ENCODE measurements around the gene ENDOV. TPM values are rescaled to one million over a fixed set of nuclear protein-coding genes. Genes with fewer than 3 reads are reported as not detected.

The ENDOV gene
- total and polyA plus RNA-seq, 2 donors from 2014 or later, result 20.3 to 28.0 TPM

DNA sequence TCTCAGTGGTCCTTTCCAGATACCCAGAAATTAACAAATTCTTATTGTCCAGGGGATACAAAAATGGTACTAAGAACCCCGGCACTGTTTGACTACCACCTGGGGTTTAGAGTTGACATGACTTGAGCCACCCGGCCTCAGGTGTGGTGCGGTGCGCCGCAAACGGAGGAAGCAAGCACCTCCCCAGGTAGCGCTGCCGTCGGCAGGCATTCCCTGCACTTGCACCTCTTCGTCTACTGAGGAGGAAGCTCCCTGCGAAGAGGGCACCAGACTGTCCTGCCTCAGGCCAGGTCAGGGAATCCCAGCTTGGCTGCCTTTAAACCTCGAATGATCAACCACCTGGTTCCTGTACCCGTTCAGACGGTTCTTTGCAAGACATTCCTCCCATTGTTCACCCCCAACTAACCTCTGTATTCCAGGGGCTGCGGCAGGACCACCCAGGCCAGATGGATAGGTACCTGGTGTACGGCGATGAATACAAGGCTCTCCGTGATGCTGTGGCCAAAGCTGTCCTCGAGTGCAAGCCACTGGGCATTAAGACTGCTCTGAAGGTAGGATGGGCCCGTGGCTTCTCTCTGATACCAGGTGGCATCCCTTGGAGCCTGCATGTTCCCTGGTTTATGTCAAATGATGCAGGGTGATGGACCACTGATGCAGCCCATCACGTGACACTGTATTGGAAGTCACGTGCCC lies 40.8 kb upstream of the ENDOV start:
- H3K27me3 ChIP-seq (ENCODE audit: control insufficient read depth, insufficient read depth, low read length), result no peaks in the 10 kb centered on the region
- DNase-seq (no peak), FAIRE-seq (no peak)
- intact Hi-C loops (cut with DNase I), result no loop called here
- H3K36me3 ChIP-seq (ENCODE audit: control insufficient read depth in 2 of 3, insufficient read depth in 3 of 3, low read length in 3 of 3), result peaks cover 9 to 76% (median 55%) of the 10 kb centered on the region in 3 donors
- H3K4me1 ChIP-seq (ENCODE audit: control insufficient read depth in 2 of 3, insufficient read depth in 2 of 3, low read depth in 1 of 3, low read length in 3 of 3), result no peaks in the 10 kb centered on the region
- no peaks in the 10 kb centered on the region for H3K9me3 ChIP-seq (ENCODE audit: control insufficient read depth in 2 of 3, insufficient read depth in 1 of 3, low read length in 3 of 3)
- TF ChIP-seq, protein P1, sequence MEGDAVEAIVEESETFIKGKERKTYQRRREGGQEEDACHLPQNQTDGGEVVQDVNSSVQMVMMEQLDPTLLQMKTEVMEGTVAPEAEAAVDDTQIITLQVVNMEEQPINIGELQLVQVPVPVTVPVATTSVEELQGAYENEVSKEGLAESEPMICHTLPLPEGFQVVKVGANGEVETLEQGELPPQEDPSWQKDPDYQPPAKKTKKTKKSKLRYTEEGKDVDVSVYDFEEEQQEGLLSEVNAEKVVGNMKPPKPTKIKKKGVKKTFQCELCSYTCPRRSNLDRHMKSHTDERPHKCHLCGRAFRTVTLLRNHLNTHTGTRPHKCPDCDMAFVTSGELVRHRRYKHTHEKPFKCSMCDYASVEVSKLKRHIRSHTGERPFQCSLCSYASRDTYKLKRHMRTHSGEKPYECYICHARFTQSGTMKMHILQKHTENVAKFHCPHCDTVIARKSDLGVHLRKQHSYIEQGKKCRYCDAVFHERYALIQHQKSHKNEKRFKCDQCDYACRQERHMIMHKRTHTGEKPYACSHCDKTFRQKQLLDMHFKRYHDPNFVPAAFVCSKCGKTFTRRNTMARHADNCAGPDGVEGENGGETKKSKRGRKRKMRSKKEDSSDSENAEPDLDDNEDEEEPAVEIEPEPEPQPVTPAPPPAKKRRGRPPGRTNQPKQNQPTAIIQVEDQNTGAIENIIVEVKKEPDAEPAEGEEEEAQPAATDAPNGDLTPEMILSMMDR (IDR thresholded peaks at IDR 0.05; ENCODE audit: borderline replicate concordance, extremely low read depth, insufficient read depth), result no peak
- H3K9ac ChIP-seq (ENCODE audit: low read length in 3 of 3), result no peak overlapping the region
- no peak overlapping the region for H3K4me3 ChIP-seq (ENCODE audit: low read length in 3 of 3)
- H3K27ac ChIP-seq (ENCODE audit: low read depth in 2 of 2, low read length in 2 of 2), result no peak overlapping the region

- intact Hi-C loops (cut with DNase I), result no loop called here
- DNase-seq (no peak), FAIRE-seq (no peak)
- H3K27ac ChIP-seq (ENCODE audit: low read depth in 2 of 2, low read length in 2 of 2), result no peak overlapping the region
- H3K27me3 ChIP-seq (ENCODE audit: control insufficient read depth, insufficient read depth, low read length), result no peaks in the 10 kb centered on the region
- no peaks in the 10 kb centered on the region for H3K4me1 ChIP-seq (ENCODE audit: control insufficient read depth in 2 of 3, insufficient read depth in 2 of 3, low read depth in 1 of 3, low read length in 3 of 3)
- H3K9ac ChIP-seq (ENCODE audit: low read length in 3 of 3), result no peak overlapping the region
- no peaks in the 10 kb centered on the region for H3K9me3 ChIP-seq (ENCODE audit: control insufficient read depth in 2 of 3, insufficient read depth in 1 of 3, low read length in 3 of 3)
- no peak overlapping the region for H3K4me3 ChIP-seq (ENCODE audit: low read length in 3 of 3)
- H3K36me3 ChIP-seq (ENCODE audit: control insufficient read depth in 2 of 3, insufficient read depth in 3 of 3, low read length in 3 of 3), result peaks cover 4 to 76% (median 53%) of the 10 kb centered on the region in 3 donors
- TF ChIP-seq, protein P1 (IDR thresholded peaks at IDR 0.05; ENCODE audit: borderline replicate concordance, extremely low read depth, insufficient read depth), result no peak
These were observed 40.0 kb upstream of the ENDOV start for GRCh38 chr17:80374732-80375585.

- H3K4me1 ChIP-seq (ENCODE audit: control insufficient read depth in 2 of 3, insufficient read depth in 2 of 3, low read depth in 1 of 3, low read length in 3 of 3), result no peaks in the 10 kb centered on the region
- H3K27ac ChIP-seq (ENCODE audit: low read depth in 2 of 2, low read length in 2 of 2), result no peak overlapping the region
- no peaks in the 10 kb centered on the region for H3K9me3 ChIP-seq (ENCODE audit: control insufficient read depth in 2 of 3, insufficient read depth in 1 of 3, low read length in 3 of 3)
- DNase-seq (no peak), FAIRE-seq (no peak)
- TF ChIP-seq, protein P1 (IDR thresholded peaks at IDR 0.05; ENCODE audit: borderline replicate concordance, extremely low read depth, insufficient read depth), result no peak
- peaks cover 4 to 82% (median 57%) of the 10 kb centered on the region in 3 donors for H3K36me3 ChIP-seq (ENCODE audit: control insufficient read depth in 2 of 3, insufficient read depth in 3 of 3, low read length in 3 of 3)
- H3K4me3 ChIP-seq (ENCODE audit: low read length in 3 of 3), result no peak overlapping the region
- H3K27me3 ChIP-seq (ENCODE audit: control insufficient read depth, insufficient read depth, low read length), result no peaks in the 10 kb centered on the region
- intact Hi-C loops (cut with DNase I), result no loop called here
- no peak overlapping the region for H3K9ac ChIP-seq (ENCODE audit: low read length in 3 of 3)
These were observed 38.4 kb upstream of the ENDOV start for GRCh38 chr17:80376531-80376930.

Measured in kidney (tissue), 14 donors.